Tibial nerve (tissue), 4 donors: ENCODE measurements around the gene SHROOM3. TPM values are rescaled to one million over a fixed set of nuclear protein-coding genes. Genes with fewer than 3 reads are reported as not detected.

Experiments
- DNase-seq, 2 donors: peaks; one replicate each; pipeline ENCODE4 v3.0.0-alpha.2; 2019; ENCODE audit warnings: low spot score in 2 of 2
- H3K27ac ChIP-seq, 4 donors: fragments of 200-600 bp; sonication (generic) in 3 of 4; one replicate each; pipeline ENCODE4 v1.5.1; 2017 to 2019; ENCODE audit warnings: mild to moderate bottlenecking in 1 of 4
- H3K27me3 ChIP-seq, 2 donors: fragments of 200-600 bp; sonication (generic) in 1 of 2; one replicate each; pipeline versions ENCODE4 v1.5.1 to v1.6.0; 2017 to 2019
- H3K36me3 ChIP-seq, 3 donors: fragments of 200-600 bp; sonication (generic); one replicate each; pipeline ENCODE4 v1.5.1; 2018 to 2019
- H3K4me1 ChIP-seq, 4 donors: fragments of 200-600 bp; sonication (generic) in 3 of 4; one replicate each; pipeline ENCODE4 v1.5.1; 2017 to 2019
- H3K4me3 ChIP-seq, 4 donors: fragments of 200-600 bp; sonication (generic) in 3 of 4; one replicate each; pipeline ENCODE4 v1.5.1; 2017 to 2019; ENCODE audit warnings: mild to moderate bottlenecking in 1 of 4, moderate library complexity in 1 of 4
- H3K9me3 ChIP-seq, 4 donors: fragments of 200-600 bp; sonication (generic) in 3 of 4; one replicate each; pipeline ENCODE4 v1.5.1; 2017 to 2019
- CTCF ChIP-seq, 5 experiments: fragments of 200-600 bp in 3 of 5; fragments of 450-650 bp in 2 of 5; sonication (generic) in 3 of 5; IDR thresholded peaks; one replicate each; pipeline ENCODE4 v1.5.1; 2016 to 2019; ENCODE audit warnings: antibody characterized with exemption in 5 of 5, mild to moderate bottlenecking in 3 of 5, moderate library complexity in 2 of 5
- EP300 ChIP-seq, 2 donors: sonication (generic); formaldehyde crosslinking; IDR thresholded peaks; one replicate each; pipeline ENCODE4 v1.6.1; 2017; ENCODE audit warnings: antibody characterized with exemption in 2 of 2, mild to moderate bottlenecking in 1 of 2
- POLR2A ChIP-seq, 2 donors: fragments of 450-650 bp; IDR thresholded peaks; one replicate each; pipeline ENCODE4 v1.6.1; 2017; ENCODE audit warnings: antibody characterized with exemption in 2 of 2, mild to moderate bottlenecking in 2 of 2, moderate library complexity in 2 of 2
- WGBS, 2 donors: methylation state at CpG; one replicate each; pipeline ENCODE4 v1.1.5; 2018; 5-methylcytosine and 5-hydroxymethylcytosine counted together
- total RNA-seq, 4 donors: library from RNA; depleted of rRNA; stranded (reverse); fragments of >200 nt; gene quantifications; one replicate each; pipeline ENCODE4 v1.1.0, GENCODE V29; 2016

SHROOM3 gene
- 10 to 100 TPM; 28.0 to 49.8 (median 37.9) TPM for total RNA-seq

- H3K4me1 ChIP-seq = peaks cover 0 to 19% (median 0%) of the 10 kb centered on the region in 4 donors
- no peak for DNase-seq
- no peaks in the 10 kb centered on the region for H3K36me3 ChIP-seq
- peak within 1 kb of the TSS; percentile 1 to 39 (median 17) for H3K4me3 ChIP-seq
- no peaks in the 10 kb centered on the region for H3K9me3 ChIP-seq
- peak within 1 kb of the TSS in 2 of 4 donors; percentile 38 to 45 for H3K27ac ChIP-seq
- H3K27me3 ChIP-seq = no peaks in the 10 kb centered on the region
- TF ChIP-seq EP300 (IDR thresholded peaks at IDR 0.05) (no peak), CTCF (IDR thresholded peaks at IDR 0.05) (no peak), POLR2A (IDR thresholded peaks at IDR 0.05) (no peak)
- 18 to 27% methylated on average over 9 of the region's 9 CpGs for WGBS, 2 donors
Observed at GRCh38 chr4:76434901-76435527, at the start of gene SHROOM3. TSS of gene SHROOM3 (plus strand) at chr4:76435229. CDS start at chr4:76436053, 824 bp downstream.

GRCh38 chr4:76385974-76386373 lies 49.1 kb upstream of the SHROOM3 start:
- H3K27me3 ChIP-seq = no peaks in the 10 kb centered on the region
- no peak for TF ChIP-seq CTCF (IDR thresholded peaks at IDR 0.05)
- TF ChIP-seq EP300 (IDR thresholded peaks at IDR 0.05) = no peak
- TF ChIP-seq POLR2A (IDR thresholded peaks at IDR 0.05) = no peak
- no peak overlapping the region for H3K27ac ChIP-seq
- H3K4me1 ChIP-seq = no peaks in the 10 kb centered on the region
- H3K36me3 ChIP-seq = peaks cover 0 to 13% (median 0%) of the 10 kb centered on the region in 3 donors
- WGBS, 2 donors = 88 to 92% methylated on average over 6 of the region's 6 CpGs
- peaks cover 0 to 24% (median 0%) of the 10 kb centered on the region in 4 donors for H3K9me3 ChIP-seq
- no peak for DNase-seq
- no peak overlapping the region for H3K4me3 ChIP-seq

- WGBS, 2 donors = 83 to 87% methylated on average over 6 of the region's 6 CpGs
- H3K27me3 ChIP-seq = no peaks in the 10 kb centered on the region
- no peaks in the 10 kb centered on the region for H3K4me1 ChIP-seq
- peaks cover 0 to 24% (median 0%) of the 10 kb centered on the region in 4 donors for H3K9me3 ChIP-seq
- no peak overlapping the region for H3K27ac ChIP-seq
- H3K36me3 ChIP-seq = peaks cover 0 to 10% (median 0%) of the 10 kb centered on the region in 3 donors
- H3K4me3 ChIP-seq = no peak overlapping the region
- no peak for TF ChIP-seq CTCF (IDR thresholded peaks at IDR 0.05)
- no peak for TF ChIP-seq EP300 (IDR thresholded peaks at IDR 0.05)
- no peak for TF ChIP-seq POLR2A (IDR thresholded peaks at IDR 0.05)
- no peak for DNase-seq
Observed at GRCh38 chr4:76386566-76387305, 48.3 kb upstream of the SHROOM3 start.

GRCh38 chr4:76388160-76388908 lies 46.7 kb upstream of the SHROOM3 start:
- Histone ChIP-seq H3K4me3 (no peak overlapping the region), H3K4me1 (no peaks in the 10 kb centered on the region), H3K9me3 (peaks cover 0 to 29% (median 0%) of the 10 kb centered on the region in 4 donors), H3K27me3 (no peaks in the 10 kb centered on the region), H3K36me3 (peaks cover 0 to 10% (median 0%) of the 10 kb centered on the region in 3 donors), H3K27ac (no peak overlapping the region)
- 71 to 77% methylated on average over 3 of the region's 3 CpGs for WGBS, 2 donors
- no peak for DNase-seq
- TF ChIP-seq POLR2A (IDR thresholded peaks at IDR 0.05) (no peak), CTCF (IDR thresholded peaks at IDR 0.05) (no peak), EP300 (IDR thresholded peaks at IDR 0.05) (no peak)
